Stromal cell of bone marrow (primary cell): ENCODE measurements around the gene AMER2.

Experiments used
- DNase-seq: peaks from one replicate; pipeline ENCODE4 v3.0.0-alpha.2; 2012; ENCODE audit warnings: low read depth

AMER2 gene

DNA sequence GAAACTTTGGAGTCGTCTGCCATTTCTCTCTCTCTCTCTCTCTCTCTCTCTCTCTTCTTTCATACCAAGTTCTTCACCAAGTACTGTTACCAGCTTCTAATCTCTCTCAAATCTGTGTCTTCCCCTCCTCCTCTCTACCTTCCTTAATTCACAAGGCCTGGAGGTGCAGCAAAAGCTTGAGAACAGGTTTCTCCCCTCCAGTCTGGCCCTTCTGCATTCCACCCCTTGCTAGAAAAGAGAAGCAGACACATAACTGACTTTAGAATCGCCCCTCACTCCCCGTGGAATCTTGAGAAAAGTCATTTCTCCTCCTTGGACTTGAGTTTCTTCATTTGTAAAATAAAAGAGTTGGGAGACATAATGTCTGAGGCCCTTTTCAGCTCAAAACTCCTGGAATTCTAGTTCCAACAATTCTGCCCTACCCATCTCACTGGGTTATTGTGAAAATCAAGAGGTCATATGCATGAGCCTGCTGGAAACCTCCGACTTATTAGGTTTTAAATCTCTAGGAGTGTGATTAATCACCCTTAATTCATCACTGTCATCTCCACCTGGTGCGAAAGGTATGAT, 20.4 kb downstream of the AMER2 start:
- no peak for DNase-seq

GRCh38 chr13:25149711-25150110, 22.4 kb downstream of the AMER2 start:
- DNase-seq: no peak

GRCh38 chr13:25148402-25148771, 23.7 kb downstream of the AMER2 start:
- DNase-seq: no peak

DNA sequence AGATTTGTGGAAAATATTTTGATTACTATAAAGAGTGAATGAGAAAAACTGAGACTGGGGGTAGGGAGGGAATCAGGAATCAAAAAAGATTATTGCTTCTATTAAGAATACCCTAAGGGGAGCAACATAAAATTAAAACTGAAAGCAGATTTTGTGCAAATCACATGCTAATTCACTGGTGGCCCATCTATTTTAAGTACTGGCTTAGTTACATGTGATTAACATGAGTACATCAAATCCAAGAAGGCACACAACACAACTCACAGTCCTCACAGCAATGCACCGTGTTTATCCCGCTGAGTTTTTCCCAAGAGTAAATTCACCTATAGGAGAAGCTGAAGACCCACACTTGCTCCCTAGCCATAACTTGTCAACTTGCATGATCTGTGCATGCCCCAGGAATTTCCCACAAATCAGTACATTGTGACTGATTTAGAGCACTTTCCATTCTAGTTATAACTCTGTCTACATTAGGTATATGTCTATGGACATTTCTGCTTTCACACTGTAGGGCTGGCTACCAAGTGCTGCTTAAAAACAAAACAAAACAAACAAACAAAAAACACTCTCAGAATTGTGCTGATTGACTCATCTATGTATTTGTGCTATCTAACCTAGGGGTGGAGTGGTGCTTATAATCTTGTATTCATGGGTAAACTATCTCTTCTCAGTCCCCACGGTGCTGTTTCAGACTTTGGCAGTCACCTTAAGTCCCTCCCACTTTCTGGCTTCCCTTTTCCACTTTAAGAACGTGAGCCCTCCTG, 24.3 kb downstream of the AMER2 start:
- no peak for DNase-seq

- DNase-seq: no peak
Observed at GRCh38 chr13:25143706-25144105, 28.4 kb downstream of the AMER2 start.

GRCh38 chr13:25141042-25141441, 31.0 kb downstream of the AMER2 start:
- no peak for DNase-seq

GRCh38 chr13:25137788-25138115, 34.3 kb downstream of the AMER2 start:
- DNase-seq: no peak

GRCh38 chr13:25136880-25137787, 35.0 kb downstream of the AMER2 start:
- no peak for DNase-seq

DNA sequence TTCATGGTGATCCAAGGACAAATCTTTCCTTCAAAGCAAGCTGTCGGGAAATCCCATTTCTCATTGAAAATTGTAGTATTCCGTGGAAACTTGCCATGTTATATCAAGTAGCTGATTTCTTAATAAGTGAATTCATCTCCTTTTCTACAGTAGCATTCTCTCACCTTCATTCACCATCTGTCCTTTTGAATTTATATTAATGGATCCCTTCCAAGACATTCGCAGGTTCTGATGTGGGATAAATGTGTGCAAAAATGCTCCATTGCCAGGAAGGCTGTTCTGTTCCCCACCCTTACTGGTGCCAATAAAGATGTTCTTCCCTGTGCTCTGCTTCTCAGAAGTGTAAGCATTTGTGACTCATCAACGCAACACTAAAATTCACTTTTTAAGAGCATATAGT, 36.2 kb downstream of the AMER2 start:
- no peak for DNase-seq

GRCh38 chr13:25132751-25133390, 39.2 kb downstream of the AMER2 start:
- no peak for DNase-seq

- DNase-seq: no peak
Observed at GRCh38 chr13:25131881-25132420, 40.1 kb downstream of the AMER2 start.

DNA sequence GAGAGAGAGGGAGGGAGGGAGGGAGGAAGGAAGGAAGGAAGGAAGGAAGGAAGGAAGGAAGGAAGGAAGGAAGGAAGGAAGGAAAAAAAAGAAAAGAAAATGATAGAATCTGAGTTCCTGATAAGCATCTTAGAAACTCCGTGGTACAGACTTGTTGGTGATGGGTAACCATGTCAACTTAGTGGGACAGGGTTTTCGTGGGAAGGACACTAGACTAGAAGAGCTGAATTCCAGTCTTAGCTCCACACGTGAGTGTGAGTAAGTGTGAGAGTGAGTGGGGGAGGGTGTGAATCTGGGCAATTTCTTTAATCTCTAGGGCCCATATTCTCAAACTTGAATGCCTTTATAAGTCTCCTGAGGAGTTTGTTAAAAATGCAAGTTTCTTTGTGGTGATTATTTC, 41.1 kb downstream of the AMER2 start:
- DNase-seq: no peak

DNA sequence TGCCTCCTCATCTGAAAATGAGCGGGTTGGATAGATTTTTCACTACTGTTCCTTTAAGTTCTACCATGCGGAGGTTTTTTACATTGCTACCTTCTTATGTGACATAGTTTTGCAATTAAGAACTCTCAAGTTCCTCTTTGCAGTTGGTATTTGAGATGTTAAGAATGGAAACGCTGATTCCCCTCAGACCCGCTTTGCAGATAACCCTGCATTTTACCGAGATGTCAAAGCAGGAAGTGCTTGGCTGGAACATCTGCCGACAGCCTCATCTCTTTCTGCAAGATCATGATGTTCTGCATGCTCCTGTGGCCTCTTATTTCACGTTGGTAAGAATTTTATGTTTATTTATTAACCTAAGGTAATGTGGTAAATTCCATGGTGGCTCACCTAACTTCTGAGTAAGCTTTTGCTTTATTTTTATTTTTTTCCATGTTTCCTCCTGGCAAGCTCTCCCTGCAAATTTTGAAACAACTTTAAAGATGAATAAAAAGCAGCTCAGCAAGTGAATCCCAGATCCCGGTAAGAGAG, 53.6 kb downstream of the AMER2 start:
- no peak for DNase-seq

GRCh38 chr13:25117312-25117711, 54.8 kb downstream of the AMER2 start:
- no peak for DNase-seq

- no peak for DNase-seq
Observed at GRCh38 chr13:25116044-25116443, 56.0 kb downstream of the AMER2 start.

DNA sequence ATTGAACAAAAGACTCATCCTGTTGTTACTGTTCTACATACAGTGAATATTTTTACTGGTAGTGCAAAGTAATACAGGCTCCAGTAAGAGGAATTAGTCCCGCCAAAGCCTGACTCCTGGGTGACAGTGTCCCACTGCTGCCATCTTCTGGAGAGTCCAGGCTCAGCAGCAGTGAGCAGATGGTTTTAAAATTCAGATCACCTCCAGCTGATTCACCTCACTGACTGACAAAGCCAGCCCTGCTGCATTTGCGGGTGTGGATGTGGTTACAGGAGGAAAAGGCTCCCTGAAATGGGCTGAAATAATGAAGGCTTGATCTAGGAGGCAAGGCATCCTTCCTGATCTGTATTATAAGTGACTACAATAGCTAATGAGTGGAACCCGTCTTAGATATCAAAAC, 57.9 kb downstream of the AMER2 start:
- DNase-seq: peak; percentile 53

- no peak for DNase-seq
Observed at GRCh38 chr13:25112695-25113255, 59.3 kb downstream of the AMER2 start.
